Measurements from ENCODE around the gene TSN. TPM values are rescaled to one million over a fixed set of nuclear protein-coding genes. Genes with fewer than 3 reads are reported as not detected.

Gene TSN
- polyA plus RNA-seq, 1 of the 3 experiments (the other 2 are of a cell fraction): 26.1 TPM

DNA sequence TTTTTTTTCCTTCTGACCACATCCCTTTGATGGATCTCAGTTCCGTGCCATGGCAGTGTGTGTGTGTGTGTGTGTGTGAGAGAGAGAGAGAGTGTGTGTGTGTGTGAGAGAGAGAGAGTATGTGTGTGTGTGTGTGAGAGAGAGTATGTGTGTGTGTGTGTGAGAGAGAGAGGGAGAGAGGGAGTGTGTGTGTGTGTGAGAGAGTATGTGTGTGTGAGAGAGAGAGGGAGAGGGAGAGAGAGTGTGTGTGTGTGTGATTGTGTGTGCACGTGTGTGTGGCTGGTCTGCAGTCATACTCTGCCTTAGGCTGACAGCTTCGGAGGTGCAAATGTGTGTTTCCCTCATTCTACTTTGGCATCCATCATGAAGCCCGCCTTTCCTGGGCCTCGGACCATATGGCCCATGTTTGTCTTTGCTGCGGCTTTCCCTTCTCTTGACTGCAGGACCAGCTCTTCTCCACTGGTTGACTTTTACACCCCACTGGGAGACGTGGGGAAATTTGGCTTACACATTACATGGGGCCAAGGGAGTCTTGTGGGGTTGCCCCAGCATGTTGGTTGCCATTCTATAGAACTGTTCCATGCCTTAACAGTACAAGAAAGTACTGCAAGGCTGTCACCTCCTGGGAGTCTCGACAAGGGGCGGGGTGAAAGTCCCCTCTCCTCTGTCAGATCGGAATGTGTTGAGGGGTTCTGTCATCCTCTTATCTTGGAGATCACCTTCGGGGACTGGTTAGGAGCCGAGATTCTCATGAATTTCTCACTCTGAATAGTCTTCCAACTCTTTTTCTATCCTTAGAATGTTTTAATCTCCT, 21.6 kb downstream of the TSN start:
- H3K9me3 ChIP-seq: no peaks in the 10 kb centered on the region
- H3K9ac ChIP-seq: no peak overlapping the region
- peaks cover 0 to 16% of the 10 kb centered on the region in 2 experiments; a peak in 2 of 4 replicates for H3K4me1 ChIP-seq (ENCODE audit: control insufficient read depth in 1 of 2, insufficient read depth in 2 of 2, low read depth in 1 of 2, low read length in 1 of 2)
- DNase-seq: no peak
- no peak overlapping the region for H3K4me3 ChIP-seq (ENCODE audit: low read depth in 2 of 2, low read length in 1 of 2)
- ChIA-PET CTCF (no interaction called here), POLR2A (no interaction called here)
- H3K27ac ChIP-seq (ENCODE audit: low read depth in 2 of 2, low read length in 1 of 2): no peak overlapping the region
- no peaks in the 10 kb centered on the region for H3K27me3 ChIP-seq (ENCODE audit: insufficient read depth)
- no peak overlapping the region for H2AFZ ChIP-seq (ENCODE audit: low read depth)
- TF ChIP-seq, protein P1, sequence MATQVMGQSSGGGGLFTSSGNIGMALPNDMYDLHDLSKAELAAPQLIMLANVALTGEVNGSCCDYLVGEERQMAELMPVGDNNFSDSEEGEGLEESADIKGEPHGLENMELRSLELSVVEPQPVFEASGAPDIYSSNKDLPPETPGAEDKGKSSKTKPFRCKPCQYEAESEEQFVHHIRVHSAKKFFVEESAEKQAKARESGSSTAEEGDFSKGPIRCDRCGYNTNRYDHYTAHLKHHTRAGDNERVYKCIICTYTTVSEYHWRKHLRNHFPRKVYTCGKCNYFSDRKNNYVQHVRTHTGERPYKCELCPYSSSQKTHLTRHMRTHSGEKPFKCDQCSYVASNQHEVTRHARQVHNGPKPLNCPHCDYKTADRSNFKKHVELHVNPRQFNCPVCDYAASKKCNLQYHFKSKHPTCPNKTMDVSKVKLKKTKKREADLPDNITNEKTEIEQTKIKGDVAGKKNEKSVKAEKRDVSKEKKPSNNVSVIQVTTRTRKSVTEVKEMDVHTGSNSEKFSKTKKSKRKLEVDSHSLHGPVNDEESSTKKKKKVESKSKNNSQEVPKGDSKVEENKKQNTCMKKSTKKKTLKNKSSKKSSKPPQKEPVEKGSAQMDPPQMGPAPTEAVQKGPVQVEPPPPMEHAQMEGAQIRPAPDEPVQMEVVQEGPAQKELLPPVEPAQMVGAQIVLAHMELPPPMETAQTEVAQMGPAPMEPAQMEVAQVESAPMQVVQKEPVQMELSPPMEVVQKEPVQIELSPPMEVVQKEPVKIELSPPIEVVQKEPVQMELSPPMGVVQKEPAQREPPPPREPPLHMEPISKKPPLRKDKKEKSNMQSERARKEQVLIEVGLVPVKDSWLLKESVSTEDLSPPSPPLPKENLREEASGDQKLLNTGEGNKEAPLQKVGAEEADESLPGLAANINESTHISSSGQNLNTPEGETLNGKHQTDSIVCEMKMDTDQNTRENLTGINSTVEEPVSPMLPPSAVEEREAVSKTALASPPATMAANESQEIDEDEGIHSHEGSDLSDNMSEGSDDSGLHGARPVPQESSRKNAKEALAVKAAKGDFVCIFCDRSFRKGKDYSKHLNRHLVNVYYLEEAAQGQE (IDR thresholded peaks at IDR 0.05; ENCODE audit: low read depth, low read length): no peak
- TF ChIP-seq RXRA (IDR thresholded peaks at IDR 0.05; ENCODE audit: borderline replicate concordance, low read depth) (no peak), POLR2AphosphoS5 (IDR thresholded peaks at IDR 0.05; ENCODE audit: low read depth, low read length) (no peak), SMC3 (IDR thresholded peaks at IDR 0.05; ENCODE audit: low read depth, low read length) (no peak), GABPA (IDR thresholded peaks at IDR 0.05; ENCODE audit: low read depth) (no peak)
- no peaks in the 10 kb centered on the region for H4K20me1 ChIP-seq (ENCODE audit: insufficient read depth)
- WGBS (ENCODE audit: low lambda C conversion rate): 63% methylated on average over 12 of the region's 12 CpGs
- 0 out of 2 replicates have a peak overlapping the region, but pooled peaks have one; percentile 28 for H3K4me2 ChIP-seq
- H3K79me2 ChIP-seq (ENCODE audit: insufficient read depth): no peaks in the 10 kb centered on the region
- no peaks in the 10 kb centered on the region for H3K9me2 ChIP-seq
- H3F3A ChIP-seq (replicated peaks; ENCODE audit: insufficient read depth): peaks cover 9% of the 10 kb centered on the region
- H3K36me3 ChIP-seq (replicated peaks in 1 of 2; ENCODE audit: control insufficient read depth in 1 of 2, insufficient read depth in 2 of 2, low read length in 1 of 2): no peaks in the 10 kb centered on the region

DNA sequence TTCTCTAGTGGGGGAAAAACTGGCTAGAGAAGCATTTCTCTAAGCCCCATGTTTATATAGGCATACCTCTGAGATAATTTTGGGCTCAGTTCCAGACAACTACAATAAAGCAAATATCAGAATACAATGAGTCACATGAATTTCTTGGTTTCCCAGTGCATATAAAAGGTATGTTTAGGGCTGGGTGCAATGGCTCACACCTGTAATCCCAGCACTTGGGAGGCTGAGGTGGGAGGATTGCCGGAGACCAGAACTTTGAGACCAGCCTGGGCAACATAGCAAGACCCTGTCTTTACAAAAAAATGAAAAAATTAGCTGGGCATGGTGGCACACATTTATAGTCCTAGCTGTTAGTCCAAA, 22.2 kb downstream of the TSN start:
- H3K4me1 ChIP-seq (ENCODE audit: control insufficient read depth in 1 of 2, insufficient read depth in 2 of 2, low read depth in 1 of 2, low read length in 1 of 2): peaks cover 0 to 12% of the 10 kb centered on the region in 2 experiments; a peak in 1 of 4 replicates
- DNase-seq: no peak
- 71% methylated on average over 1 of the region's 1 CpG for WGBS (ENCODE audit: low lambda C conversion rate)
- no peak overlapping the region for H3K9ac ChIP-seq
- TF ChIP-seq SIN3A (IDR thresholded peaks at IDR 0.05; ENCODE audit: borderline replicate concordance, low read depth, low read length): no peak
- TF ChIP-seq JUND (IDR thresholded peaks at IDR 0.05): no peak
- TF ChIP-seq GATA2 (CRISPR knock-in tag; IDR thresholded peaks at IDR 0.05): no peak
- TF ChIP-seq MXI1 (IDR thresholded peaks at IDR 0.05; ENCODE audit: low read depth, low read length): no peak
- TF ChIP-seq, protein P2, sequence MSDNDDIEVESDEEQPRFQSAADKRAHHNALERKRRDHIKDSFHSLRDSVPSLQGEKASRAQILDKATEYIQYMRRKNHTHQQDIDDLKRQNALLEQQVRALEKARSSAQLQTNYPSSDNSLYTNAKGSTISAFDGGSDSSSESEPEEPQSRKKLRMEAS (IDR thresholded peaks at IDR 0.05; ENCODE audit: low read depth): no peak
- TF ChIP-seq, protein P3, sequence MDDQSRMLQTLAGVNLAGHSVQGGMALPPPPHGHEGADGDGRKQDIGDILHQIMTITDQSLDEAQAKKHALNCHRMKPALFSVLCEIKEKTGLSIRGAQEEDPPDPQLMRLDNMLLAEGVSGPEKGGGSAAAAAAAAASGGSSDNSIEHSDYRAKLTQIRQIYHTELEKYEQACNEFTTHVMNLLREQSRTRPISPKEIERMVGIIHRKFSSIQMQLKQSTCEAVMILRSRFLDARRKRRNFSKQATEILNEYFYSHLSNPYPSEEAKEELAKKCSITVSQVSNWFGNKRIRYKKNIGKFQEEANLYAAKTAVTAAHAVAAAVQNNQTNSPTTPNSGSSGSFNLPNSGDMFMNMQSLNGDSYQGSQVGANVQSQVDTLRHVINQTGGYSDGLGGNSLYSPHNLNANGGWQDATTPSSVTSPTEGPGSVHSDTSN (IDR thresholded peaks at IDR 0.05): no peak
- TF ChIP-seq TCF12 (IDR thresholded peaks at IDR 0.05): no peak
- TF ChIP-seq FOSL2 (IDR thresholded peaks at IDR 0.05; ENCODE audit: borderline replicate concordance, low read depth): no peak
- TF ChIP-seq, protein P1 (IDR thresholded peaks at IDR 0.05; ENCODE audit: low read depth, low read length): no peak
- TF ChIP-seq RAD21 (IDR thresholded peaks at IDR 0.05; ENCODE audit: low read length): no peak
- TF ChIP-seq TAF1 (IDR thresholded peaks at IDR 0.05; ENCODE audit: borderline replicate concordance, low read depth, low read length): no peak
- no peak for TF ChIP-seq MEF2A (IDR thresholded peaks at IDR 0.05; ENCODE audit: borderline replicate concordance, low read depth)
- no peak overlapping the region for H3K4me3 ChIP-seq (ENCODE audit: low read depth in 2 of 2, low read length in 1 of 2)
- H3K9me2 ChIP-seq: no peaks in the 10 kb centered on the region
- H3K27ac ChIP-seq (ENCODE audit: low read depth in 2 of 2, low read length in 1 of 2): no peak overlapping the region
- no peaks in the 10 kb centered on the region for H3K9me3 ChIP-seq
- POLR2A ChIA-PET: interaction anchor here (0.7 kb wide), 1 partner anchor 13 kb away, joined by 3 read pairs; no protein-coding TSS in a partner anchor
- peaks cover 9% of the 10 kb centered on the region for H3F3A ChIP-seq (replicated peaks; ENCODE audit: insufficient read depth)
- no peaks in the 10 kb centered on the region for H3K27me3 ChIP-seq (ENCODE audit: insufficient read depth)
- no peak overlapping the region for H2AFZ ChIP-seq (ENCODE audit: low read depth)
- H3K36me3 ChIP-seq (replicated peaks in 1 of 2; ENCODE audit: control insufficient read depth in 1 of 2, insufficient read depth in 2 of 2, low read length in 1 of 2): no peaks in the 10 kb centered on the region
- H3K79me2 ChIP-seq (ENCODE audit: insufficient read depth): no peaks in the 10 kb centered on the region
- CTCF ChIA-PET: no interaction called here
- 0 out of 2 replicates have a peak overlapping the region, but pooled peaks have one; percentile 28 for H3K4me2 ChIP-seq
- no peaks in the 10 kb centered on the region for H4K20me1 ChIP-seq (ENCODE audit: insufficient read depth)

All from SK-N-SH (cell line).